Measurements from ENCODE around the gene SPSB1. TPM values are rescaled to one million over a fixed set of nuclear protein-coding genes. Genes with fewer than 3 reads are reported as not detected.

The SPSB1 gene
- total RNA-seq, 2 experiments from 2014 or later = 8.2 to 9.0 TPM

DNA sequence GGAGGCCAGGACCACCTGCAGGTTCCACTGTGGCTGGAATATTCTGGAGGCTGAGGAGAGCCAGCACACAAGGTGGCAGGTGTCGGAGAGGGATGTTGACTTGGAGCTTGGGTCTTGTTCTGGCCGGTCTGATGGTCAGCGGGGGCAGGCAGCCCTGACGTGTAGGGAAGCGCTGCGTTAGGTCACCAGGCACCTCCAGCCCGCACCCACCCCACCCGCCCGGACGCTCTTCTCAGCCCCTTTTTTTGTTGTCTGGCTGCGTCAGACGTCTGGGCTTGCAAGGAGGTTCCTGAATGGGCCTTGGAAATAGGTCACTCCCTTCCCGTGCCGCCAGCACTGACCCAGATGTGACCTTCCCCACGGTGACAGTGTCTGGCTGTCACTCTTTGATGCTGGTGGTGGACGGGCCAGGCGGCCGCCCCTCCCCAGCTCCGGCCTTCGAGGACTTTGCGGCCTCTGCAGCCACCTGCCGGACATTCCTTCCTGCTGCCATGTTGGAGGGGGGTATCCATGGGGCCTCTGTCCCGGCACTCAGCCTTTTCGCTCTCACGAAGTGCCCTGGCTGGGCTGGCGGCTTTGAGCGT lies 30.1 kb downstream of the SPSB1 start:
- H3K4me3 Mint-ChIP-seq = no peak overlapping the region
- H3K27ac Mint-ChIP-seq = no peak overlapping the region
- H3K36me3 Mint-ChIP-seq = no peaks in the 10 kb centered on the region
- no peaks in the 10 kb centered on the region for H3K9me3 Mint-ChIP-seq (ENCODE audit: low read depth)
- ATAC-seq (no peak), DNase-seq (no peak)
- H3K27me3 Mint-ChIP-seq = no peaks in the 10 kb centered on the region
- CTCF ChIA-PET = no interaction called here
- peaks cover 2% of the 10 kb centered on the region for H3K4me1 Mint-ChIP-seq

DNA sequence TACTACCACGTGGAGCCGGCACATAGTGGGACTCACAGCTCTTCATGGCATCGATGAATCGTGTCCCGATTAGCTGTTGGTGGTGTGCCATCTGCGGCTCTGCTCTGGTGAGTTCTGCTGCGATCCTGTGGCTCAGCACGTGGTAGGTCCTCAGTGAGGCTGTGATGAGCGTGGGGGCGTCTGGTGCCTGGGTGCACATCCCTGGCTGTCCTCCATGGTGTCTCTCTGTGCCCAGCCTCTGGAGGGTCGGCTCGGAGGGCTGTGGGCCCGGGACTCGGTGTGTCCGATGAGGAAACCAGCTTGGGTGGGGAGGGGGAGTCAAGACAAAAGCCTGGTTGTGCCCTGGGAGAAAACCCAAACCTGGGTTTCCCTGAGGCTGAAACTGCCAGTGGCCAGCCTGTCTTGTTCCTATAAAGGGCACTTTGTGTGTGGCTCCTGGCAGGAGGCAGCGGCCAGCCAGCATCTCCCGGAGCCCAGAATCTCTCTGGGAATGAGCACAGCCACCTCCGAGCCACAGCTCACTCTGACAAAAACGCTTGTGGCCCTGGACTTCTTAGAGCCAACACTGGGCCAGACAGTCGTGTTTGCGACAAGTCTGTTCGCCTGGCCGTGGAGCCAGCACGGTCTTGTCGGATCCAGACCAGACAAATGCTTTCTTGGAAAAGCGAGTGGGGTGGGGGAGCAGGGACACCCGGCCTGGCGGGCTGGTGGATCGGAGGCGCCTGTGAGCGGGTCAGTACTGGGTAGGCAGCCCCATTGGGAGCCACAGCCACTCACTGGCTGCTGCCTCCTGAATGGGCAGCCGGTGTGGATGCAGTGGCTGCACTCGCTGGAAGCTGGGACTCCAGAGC lies 31.8 kb downstream of the SPSB1 start:
- CTCF ChIA-PET = interaction anchor here (1.2 kb wide), 1 partner anchor 20 kb away, joined by 3 read pairs; no protein-coding TSS in a partner anchor
- Mint-ChIP-seq H3K27ac (no peak overlapping the region), H3K9me3 (ENCODE audit: low read depth) (no peaks in the 10 kb centered on the region), H3K4me3 (no peak overlapping the region), H3K27me3 (no peaks in the 10 kb centered on the region), H3K36me3 (no peaks in the 10 kb centered on the region), H3K4me1 (no peaks in the 10 kb centered on the region)
- no peak for DNase-seq
- no peak for ATAC-seq

DNA sequence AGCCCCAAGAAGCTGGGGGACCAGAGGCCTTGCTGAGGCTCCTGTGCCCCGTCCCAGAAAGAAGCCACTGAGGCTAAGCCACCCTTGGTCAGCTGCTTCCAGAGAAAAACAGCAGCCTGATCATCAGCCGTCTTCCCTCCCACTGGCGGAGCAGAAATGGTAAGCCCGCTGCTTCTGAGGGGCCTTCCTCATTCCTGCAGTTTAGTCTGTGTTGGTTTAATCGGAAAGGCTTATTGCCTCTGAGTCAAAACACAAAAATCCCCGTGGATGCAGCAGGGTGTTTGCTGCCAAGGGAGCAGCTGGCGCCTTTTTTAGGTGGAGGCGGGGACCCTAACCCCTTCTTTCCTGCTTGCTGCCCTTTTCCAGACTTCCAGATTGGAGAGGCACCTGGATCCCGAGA lies 33.9 kb downstream of the SPSB1 start:
- H3K27me3 Mint-ChIP-seq = peaks cover 3% of the 10 kb centered on the region
- H3K27ac Mint-ChIP-seq = no peak overlapping the region
- H3K4me1 Mint-ChIP-seq = no peaks in the 10 kb centered on the region
- ATAC-seq (no peak), DNase-seq (no peak)
- H3K4me3 Mint-ChIP-seq = no peak overlapping the region
- H3K9me3 Mint-ChIP-seq (ENCODE audit: low read depth) = no peaks in the 10 kb centered on the region
- CTCF ChIA-PET = interaction anchor here (1.4 kb wide), 1 partner anchor 165 kb away, joined by 3 read pairs; no protein-coding TSS in a partner anchor
- H3K36me3 Mint-ChIP-seq = no peaks in the 10 kb centered on the region

DNA sequence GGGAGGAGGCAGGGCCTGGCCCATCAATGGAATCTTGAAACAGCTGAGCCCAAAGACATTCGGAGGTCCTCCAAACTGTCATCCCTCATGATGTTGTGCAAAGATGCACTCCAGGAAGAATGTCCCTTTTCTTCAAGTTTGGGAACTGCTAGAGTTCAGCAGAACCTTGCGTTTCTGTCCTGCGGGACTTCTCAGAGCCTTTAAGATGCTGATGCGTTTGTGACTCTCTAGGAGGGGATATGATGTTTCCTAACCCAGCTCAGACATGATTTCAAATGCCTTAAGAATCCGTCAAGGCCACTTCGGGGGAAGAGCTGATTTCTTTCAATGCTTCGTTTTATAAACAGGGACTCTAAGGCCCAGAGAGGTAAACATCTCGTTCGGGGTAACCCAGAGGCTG lies 35.5 kb downstream of the SPSB1 start:
- Mint-ChIP-seq H3K9me3 (ENCODE audit: low read depth) (no peaks in the 10 kb centered on the region), H3K36me3 (no peaks in the 10 kb centered on the region), H3K4me1 (peaks cover 12% of the 10 kb centered on the region), H3K4me3 (no peak overlapping the region), H3K27ac (no peak overlapping the region), H3K27me3 (peaks cover 3% of the 10 kb centered on the region)
- ATAC-seq (no peak), DNase-seq (no peak)
- CTCF ChIA-PET = interaction anchor here (1.5 kb wide), 1 partner anchor 127 kb away, joined by 3 read pairs; no protein-coding TSS in a partner anchor

DNA sequence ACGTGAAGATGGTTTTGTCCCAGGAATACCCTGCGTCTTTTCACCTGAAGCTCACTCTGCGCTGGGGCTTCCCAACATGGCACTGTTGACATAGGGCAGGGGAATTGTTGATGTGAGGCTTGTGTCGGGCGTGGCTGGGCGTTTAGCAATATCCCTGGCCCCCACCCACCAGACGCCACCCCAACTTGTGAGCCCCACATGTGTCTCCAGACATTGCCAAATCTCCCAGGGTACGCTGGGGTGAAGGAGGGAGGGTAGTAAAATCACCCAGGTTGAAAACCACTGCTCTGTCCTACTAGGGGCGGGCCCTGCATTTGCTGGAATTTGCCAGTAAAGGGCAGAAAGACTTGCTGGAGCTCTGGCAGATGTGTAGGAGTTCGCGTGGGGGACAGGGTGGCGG lies 36.0 kb downstream of the SPSB1 start:
- H3K4me3 Mint-ChIP-seq = no peak overlapping the region
- no peak for ATAC-seq
- H3K36me3 Mint-ChIP-seq = no peaks in the 10 kb centered on the region
- DNase-seq = no peak
- no peaks in the 10 kb centered on the region for H3K9me3 Mint-ChIP-seq (ENCODE audit: low read depth)
- H3K27me3 Mint-ChIP-seq = peaks cover 3% of the 10 kb centered on the region
- H3K27ac Mint-ChIP-seq = no peak overlapping the region
- H3K4me1 Mint-ChIP-seq = peaks cover 12% of the 10 kb centered on the region
- CTCF ChIA-PET = interaction anchor here (1.5 kb wide), 1 partner anchor 127 kb away, joined by 3 read pairs; no protein-coding TSS in a partner anchor

DNA sequence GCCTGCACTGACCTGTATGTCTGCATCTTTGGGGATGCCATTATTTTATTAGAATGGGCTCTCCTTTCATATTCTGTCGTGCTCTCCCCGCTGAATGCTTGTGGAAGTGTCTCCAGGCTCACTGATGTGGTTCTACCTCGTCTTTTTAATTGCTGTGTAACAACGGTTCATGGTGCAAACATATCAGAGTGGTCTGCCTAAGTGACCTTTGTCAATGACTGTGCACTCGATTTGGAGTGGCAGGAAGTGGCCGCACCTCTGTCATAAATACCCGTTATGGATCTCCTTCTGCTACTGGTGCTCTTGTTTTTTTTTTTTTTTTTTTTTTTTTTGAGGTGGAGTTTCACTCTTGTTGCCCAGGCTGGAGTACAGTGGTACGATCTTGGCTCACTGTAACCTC lies 38.3 kb downstream of the SPSB1 start:
- Mint-ChIP-seq H3K36me3 (no peaks in the 10 kb centered on the region), H3K4me3 (no peak overlapping the region), H3K27ac (no peak overlapping the region), H3K9me3 (ENCODE audit: low read depth) (no peaks in the 10 kb centered on the region), H3K27me3 (peaks cover 3% of the 10 kb centered on the region), H3K4me1 (peaks cover 12% of the 10 kb centered on the region)
- DNase-seq (no peak), ATAC-seq (no peak)
- CTCF ChIA-PET = no interaction called here

DNA sequence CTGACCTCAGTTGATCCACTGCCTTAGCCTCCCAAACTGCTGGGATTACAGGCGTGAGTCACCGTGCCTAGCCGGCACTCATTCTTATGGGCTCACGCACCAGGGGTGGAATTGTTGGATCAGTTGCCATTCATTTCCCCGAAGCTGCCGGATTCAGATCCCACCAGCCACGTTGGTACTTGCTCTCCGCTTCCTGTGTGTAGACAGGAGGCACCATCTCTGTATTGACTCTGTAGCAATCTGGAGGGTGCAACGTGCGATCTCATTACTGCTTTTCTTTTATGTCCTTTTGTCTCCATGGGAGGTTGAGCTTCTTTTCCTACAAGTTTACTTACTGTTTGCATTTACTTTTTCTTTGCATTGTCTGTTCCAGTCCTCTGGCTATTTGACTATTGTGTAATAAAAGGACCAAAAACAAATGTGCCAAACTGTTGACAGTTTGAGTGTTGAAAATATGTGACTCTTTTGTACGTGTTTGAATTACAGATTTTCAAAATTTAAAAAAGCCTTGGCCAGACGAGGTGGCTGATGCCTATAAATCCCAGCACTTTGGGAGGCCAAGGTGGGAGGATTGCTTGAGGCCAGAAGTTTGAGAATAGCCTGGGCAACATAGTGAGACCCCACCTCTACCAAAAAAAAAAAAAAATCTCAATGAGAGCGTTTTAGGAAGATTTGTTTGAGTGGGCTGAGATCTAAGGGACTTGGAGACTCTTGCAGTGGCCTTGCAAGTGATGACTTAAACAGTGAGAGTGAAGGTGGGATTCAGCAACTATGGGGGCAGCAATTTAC lies 39.1 kb downstream of the SPSB1 start:
- H3K4me1 Mint-ChIP-seq = peaks cover 12% of the 10 kb centered on the region
- no peak for ATAC-seq
- CTCF ChIA-PET = no interaction called here
- peaks cover 3% of the 10 kb centered on the region for H3K27me3 Mint-ChIP-seq
- DNase-seq = no peak
- no peak overlapping the region for H3K4me3 Mint-ChIP-seq
- no peaks in the 10 kb centered on the region for H3K36me3 Mint-ChIP-seq
- H3K9me3 Mint-ChIP-seq (ENCODE audit: low read depth) = no peaks in the 10 kb centered on the region
- no peak overlapping the region for H3K27ac Mint-ChIP-seq

DNA sequence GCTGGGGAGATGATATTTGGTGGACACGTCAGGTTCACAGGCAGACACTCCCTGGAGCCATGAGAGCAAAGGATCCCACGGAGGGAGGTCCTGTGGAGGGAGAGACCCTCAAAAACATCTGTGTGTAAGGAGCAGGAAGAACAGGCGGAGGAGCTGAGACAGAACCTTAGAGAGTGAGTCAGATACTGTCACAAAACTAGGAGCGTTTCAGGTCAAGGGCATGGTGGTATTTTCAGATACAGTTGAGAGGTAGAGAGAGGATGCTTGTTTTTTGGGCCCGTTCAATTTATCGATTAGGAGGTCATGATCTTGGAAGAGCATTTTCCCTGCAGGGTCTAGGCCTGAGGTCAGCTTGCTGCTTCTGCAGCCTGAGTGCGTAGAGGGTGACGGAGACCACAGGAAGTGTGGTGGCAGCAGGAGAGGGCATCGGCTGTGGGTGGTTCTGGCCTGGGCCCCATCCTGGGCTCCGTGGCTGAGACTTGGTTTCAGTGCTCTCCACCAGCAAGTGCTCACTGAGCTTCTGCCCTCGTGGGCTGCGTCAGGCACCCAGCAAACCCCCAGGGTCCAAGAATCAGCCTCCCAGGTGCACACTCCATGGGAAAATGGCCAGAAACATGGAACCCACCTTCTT lies 39.9 kb downstream of the SPSB1 start:
- Mint-ChIP-seq H3K9me3 (ENCODE audit: low read depth) (no peaks in the 10 kb centered on the region), H3K4me3 (no peak overlapping the region), H3K36me3 (no peaks in the 10 kb centered on the region), H3K27ac (no peak overlapping the region), H3K4me1 (peaks cover 12% of the 10 kb centered on the region), H3K27me3 (peaks cover 3% of the 10 kb centered on the region)
- ATAC-seq = no peak
- no peak for DNase-seq
- CTCF ChIA-PET = no interaction called here

DNA sequence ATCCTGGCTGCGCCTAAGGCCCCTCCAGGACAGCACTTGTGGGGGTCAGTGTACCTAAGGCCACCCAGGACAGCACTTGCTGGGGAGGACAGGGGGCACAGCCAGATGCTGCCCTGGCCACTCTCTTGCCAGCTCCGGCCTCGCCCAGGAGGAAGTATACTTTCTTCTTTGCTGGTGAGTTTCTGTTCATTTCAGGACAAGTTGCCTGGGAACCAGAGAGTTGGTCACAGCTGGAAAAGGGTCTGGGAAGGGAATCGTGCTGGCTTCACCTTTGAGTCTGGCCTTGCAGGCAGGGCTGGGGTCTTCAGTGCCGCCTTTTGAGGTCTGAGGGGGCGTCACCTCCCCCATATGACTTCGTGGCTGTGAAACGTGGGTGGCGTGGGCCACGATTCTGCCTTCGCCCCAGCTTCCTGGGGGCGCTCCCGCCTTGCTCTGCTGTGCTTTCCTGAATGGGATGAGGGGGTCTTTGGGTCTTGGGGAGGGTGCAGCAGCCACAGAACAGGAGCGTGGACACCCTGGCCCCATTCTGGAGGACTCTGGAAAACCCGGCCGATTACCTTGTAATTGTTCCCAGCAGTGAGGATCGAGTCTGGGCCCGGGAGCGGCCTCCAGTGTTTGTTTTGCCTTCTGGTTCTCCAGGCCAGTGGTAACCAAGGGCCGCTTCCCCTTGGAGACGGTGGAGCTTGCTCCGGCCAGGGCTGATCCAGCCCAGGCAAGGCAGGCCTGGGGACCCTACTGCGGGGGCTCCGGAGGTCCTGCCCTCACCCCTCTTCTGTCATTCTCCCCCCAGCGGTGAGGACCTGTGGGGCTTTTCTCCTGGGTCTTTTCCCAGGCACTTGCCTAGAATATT lies 45.9 kb downstream of the SPSB1 start:
- ATAC-seq (no peak), DNase-seq (no peak)
- Mint-ChIP-seq H3K9me3 (ENCODE audit: low read depth) (no peaks in the 10 kb centered on the region), H3K27ac (no peak overlapping the region), H3K4me1 (no peaks in the 10 kb centered on the region), H3K27me3 (no peaks in the 10 kb centered on the region), H3K36me3 (no peaks in the 10 kb centered on the region), H3K4me3 (no peak overlapping the region)
- CTCF ChIA-PET = no interaction called here

DNA sequence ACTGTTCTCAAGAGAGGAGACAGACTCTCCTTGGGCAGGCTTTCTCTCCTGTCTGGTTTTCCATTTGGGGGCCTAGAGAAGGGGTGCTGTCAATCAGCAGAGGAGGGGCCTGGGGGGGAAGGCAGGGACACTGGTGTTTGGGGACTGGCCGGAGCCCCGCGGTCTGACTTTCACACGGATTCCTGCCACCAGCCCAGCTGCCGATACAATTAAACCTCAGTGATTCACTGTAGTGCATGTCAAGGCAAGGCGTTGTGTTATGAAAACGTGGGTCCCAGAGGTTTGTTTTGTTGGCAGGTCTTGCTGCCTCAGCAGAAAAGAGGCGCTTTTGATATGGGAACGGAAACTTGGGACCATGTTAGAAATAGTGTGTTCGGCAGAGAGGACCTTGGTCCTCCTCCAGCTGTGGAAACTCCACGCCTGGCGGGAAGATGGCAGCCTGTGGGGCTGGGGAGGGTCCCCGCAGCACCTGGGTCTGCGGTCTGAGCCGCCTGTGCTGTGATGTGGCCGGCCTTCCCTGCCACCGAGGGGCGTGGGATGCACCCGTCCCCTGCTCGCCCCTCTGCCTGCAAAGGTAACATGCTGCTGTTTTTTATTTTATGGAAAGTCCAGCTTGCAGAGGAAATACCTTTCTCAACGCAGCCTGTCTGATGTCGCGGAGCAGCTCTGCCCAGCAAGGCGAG lies 47.6 kb downstream of the SPSB1 start:
- CTCF ChIA-PET = no interaction called here
- Mint-ChIP-seq H3K27ac (no peak overlapping the region), H3K4me3 (no peak overlapping the region), H3K4me1 (no peaks in the 10 kb centered on the region), H3K9me3 (ENCODE audit: low read depth) (no peaks in the 10 kb centered on the region), H3K36me3 (no peaks in the 10 kb centered on the region), H3K27me3 (no peaks in the 10 kb centered on the region)
- no peak for DNase-seq
- no peak for ATAC-seq

DNA sequence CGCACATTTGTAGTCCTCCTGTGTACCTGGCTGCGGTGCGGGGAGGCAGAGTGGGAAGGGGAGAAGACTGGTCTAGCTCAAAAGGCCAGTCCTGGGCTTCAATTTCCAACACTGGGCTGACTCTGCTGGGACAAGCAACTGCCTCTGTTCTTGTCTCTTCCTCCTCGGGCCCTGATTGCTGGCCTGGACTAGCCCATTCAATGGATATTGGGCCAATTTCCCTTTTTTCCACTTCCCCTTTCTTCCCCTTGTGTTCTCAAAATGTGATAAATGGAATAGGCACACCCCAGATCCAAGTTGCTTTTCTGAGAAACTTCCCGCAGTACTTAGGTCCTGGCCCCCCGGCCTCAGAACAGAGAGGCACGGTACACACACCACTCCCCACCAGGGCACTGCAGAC lies 48.2 kb downstream of the SPSB1 start:
- no peak for DNase-seq
- ATAC-seq = no peak
- Mint-ChIP-seq H3K36me3 (no peaks in the 10 kb centered on the region), H3K27ac (no peak overlapping the region), H3K9me3 (ENCODE audit: low read depth) (no peaks in the 10 kb centered on the region), H3K4me3 (no peak overlapping the region), H3K4me1 (no peaks in the 10 kb centered on the region), H3K27me3 (no peaks in the 10 kb centered on the region)
- CTCF ChIA-PET = interaction anchor here (0.5 kb wide), 1 partner anchor 113 kb away, joined by 3 read pairs; no protein-coding TSS in a partner anchor

DNA sequence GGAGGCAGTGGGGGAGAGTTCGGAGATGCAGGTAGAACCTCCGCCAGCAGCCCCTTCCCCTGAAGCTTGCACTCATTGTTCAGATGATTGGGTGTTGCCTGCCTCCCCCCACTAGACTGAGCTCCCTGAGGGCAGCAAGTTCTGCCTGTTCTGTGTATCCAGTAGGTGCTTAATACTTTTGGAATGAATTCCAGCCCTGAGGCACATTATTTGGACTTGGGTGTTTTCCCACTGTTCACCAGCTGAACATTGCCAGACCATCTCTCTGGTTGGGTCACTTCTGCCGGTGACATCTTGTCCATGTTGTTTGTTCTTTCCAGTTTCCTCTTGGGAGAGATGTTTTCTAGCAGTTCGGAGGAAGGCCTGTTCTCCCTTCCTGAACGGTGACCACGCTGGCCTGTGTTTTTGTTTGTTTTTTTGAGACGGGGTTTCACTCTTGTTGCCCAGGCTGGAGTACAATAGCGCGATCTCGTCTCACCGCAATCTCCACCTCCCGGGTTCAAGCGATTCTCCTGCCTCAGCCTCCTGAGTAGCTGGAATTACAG lies 48.7 kb downstream of the SPSB1 start:
- CTCF ChIA-PET = interaction anchor here (0.5 kb wide), 1 partner anchor 113 kb away, joined by 3 read pairs; no protein-coding TSS in a partner anchor
- no peak for ATAC-seq
- Mint-ChIP-seq H3K36me3 (no peaks in the 10 kb centered on the region), H3K4me1 (no peaks in the 10 kb centered on the region), H3K9me3 (ENCODE audit: low read depth) (no peaks in the 10 kb centered on the region), H3K27ac (no peak overlapping the region), H3K4me3 (no peak overlapping the region), H3K27me3 (no peaks in the 10 kb centered on the region)
- DNase-seq = no peak

Data from activated CD8-positive, alpha-beta memory T cell treated with anti-CD3 and anti-CD28 coated beads, Interleukin-2, amount 10 ng/mL, durations not matched to agents 7 days and 5 days (primary cell).